ENCODE data around the gene ZNF554. TPM values are rescaled to one million over a fixed set of nuclear protein-coding genes. Genes with fewer than 3 reads are reported as not detected.

ZNF554 gene
- total and polyA plus RNA-seq, 2 experiments from 2014 or later = 4.0 to 5.5 TPM

DNA sequence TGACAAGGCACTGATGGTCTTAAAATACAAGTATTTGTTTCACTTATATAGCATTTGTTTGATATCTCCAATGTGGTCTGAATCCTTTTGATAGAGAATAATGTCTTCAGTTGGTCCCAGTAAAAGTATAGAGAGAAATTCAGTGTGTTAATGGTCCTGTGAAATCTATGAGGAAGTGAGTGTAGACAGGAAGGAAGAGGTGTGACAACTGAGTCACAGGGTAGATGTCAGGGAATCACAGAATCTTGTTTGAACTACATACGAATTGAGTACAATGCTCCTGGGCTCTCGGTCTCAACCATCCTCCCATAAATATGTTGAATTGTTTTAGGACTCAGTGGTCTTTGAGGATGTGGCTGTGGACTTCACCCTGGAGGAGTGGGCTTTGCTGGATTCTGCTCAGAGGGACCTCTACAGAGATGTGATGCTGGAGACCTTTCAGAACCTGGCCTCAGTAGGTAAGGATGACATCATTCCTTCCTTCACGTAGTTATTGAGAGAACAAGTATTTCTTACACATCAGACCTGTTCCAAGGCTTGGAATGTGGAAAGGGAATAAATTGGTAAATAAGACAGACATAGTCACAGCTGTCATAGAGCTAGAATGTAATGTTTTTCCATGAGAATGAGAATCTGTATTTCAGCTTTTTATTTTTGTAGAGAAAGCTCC, 30.7 kb downstream of the ZNF554 start:
- H3K4me2 ChIP-seq = no peak overlapping the region
- H3K27me3 ChIP-seq = no peaks in the 10 kb centered on the region
- no peak for DNase-seq (ENCODE audit: low spot score)
- H2AFZ ChIP-seq = no peak overlapping the region
- H3K27ac ChIP-seq = no peak overlapping the region
- peaks cover 49% of the 10 kb centered on the region for H3K9me3 ChIP-seq (ENCODE audit: low read depth)
- H4K20me1 ChIP-seq (ENCODE audit: insufficient read depth, poor library complexity, severe bottlenecking) = no peaks in the 10 kb centered on the region
- no peaks in the 10 kb centered on the region for H3K9me2 ChIP-seq (replicated peaks; ENCODE audit: insufficient read depth)
- WGBS (ENCODE audit: low lambda C conversion rate, missing lambda C conversion rate) = 100% methylated on average over 3 of the region's 3 CpGs
- H3K36me3 ChIP-seq (replicated peaks; ENCODE audit: insufficient read depth, low read depth) = peaks cover 25% of the 10 kb centered on the region
- H3K79me2 ChIP-seq = peaks cover 31% of the 10 kb centered on the region
- no peaks in the 10 kb centered on the region for H3K4me1 ChIP-seq (ENCODE audit: insufficient read depth)
- no peak overlapping the region for H3K4me3 ChIP-seq
- TF ChIP-seq, protein P1, sequence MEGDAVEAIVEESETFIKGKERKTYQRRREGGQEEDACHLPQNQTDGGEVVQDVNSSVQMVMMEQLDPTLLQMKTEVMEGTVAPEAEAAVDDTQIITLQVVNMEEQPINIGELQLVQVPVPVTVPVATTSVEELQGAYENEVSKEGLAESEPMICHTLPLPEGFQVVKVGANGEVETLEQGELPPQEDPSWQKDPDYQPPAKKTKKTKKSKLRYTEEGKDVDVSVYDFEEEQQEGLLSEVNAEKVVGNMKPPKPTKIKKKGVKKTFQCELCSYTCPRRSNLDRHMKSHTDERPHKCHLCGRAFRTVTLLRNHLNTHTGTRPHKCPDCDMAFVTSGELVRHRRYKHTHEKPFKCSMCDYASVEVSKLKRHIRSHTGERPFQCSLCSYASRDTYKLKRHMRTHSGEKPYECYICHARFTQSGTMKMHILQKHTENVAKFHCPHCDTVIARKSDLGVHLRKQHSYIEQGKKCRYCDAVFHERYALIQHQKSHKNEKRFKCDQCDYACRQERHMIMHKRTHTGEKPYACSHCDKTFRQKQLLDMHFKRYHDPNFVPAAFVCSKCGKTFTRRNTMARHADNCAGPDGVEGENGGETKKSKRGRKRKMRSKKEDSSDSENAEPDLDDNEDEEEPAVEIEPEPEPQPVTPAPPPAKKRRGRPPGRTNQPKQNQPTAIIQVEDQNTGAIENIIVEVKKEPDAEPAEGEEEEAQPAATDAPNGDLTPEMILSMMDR (IDR thresholded peaks at IDR 0.05; ENCODE audit: poor library complexity) = no peak
- TF ChIP-seq EZH2phosphoT487 (IDR thresholded peaks at IDR 0.05; ENCODE audit: low read depth, severe bottlenecking, unreplicated experiment) = no peak
- TF ChIP-seq EZH2 (IDR thresholded peaks at IDR 0.05; ENCODE audit: borderline replicate concordance) = no peak

DNA sequence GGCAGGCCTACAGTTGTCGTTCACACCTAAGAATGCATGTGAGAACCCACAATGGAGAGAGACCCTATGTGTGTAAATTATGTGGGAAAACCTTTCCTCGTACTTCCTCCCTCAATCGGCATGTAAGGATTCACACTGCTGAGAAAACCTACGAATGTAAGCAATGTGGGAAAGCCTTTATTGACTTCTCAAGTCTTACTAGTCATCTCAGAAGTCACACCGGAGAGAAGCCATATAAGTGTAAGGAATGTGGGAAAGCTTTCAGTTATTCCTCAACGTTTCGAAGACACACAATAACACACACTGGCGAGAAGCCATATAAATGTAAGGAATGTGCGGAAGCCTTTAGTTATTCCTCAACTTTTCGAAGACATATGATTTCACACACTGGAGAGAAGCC, 32.9 kb downstream of the ZNF554 start:
- TF ChIP-seq EZH2phosphoT487 (IDR thresholded peaks at IDR 0.05; ENCODE audit: low read depth, severe bottlenecking, unreplicated experiment) (no peak), EZH2 (IDR thresholded peaks at IDR 0.05; ENCODE audit: borderline replicate concordance) (no peak)
- TF ChIP-seq, protein P1 (IDR thresholded peaks at IDR 0.05; ENCODE audit: poor library complexity) = no peak
- WGBS (ENCODE audit: low lambda C conversion rate, missing lambda C conversion rate) = 97% methylated on average over 10 of the region's 10 CpGs
- Histone ChIP-seq H3K27ac (no peak overlapping the region), H3K4me3 (no peak overlapping the region), H3K9me2 (replicated peaks; ENCODE audit: insufficient read depth) (no peaks in the 10 kb centered on the region), H3K36me3 (replicated peaks; ENCODE audit: insufficient read depth, low read depth) (peaks cover 25% of the 10 kb centered on the region), H3K4me1 (ENCODE audit: insufficient read depth) (no peaks in the 10 kb centered on the region), H4K20me1 (ENCODE audit: insufficient read depth, poor library complexity, severe bottlenecking) (no peaks in the 10 kb centered on the region), H3K27me3 (no peaks in the 10 kb centered on the region), H2AFZ (no peak overlapping the region), H3K4me2 (no peak overlapping the region), H3K79me2 (peaks cover 11% of the 10 kb centered on the region), H3K9me3 (ENCODE audit: low read depth) (peaks cover 68% of the 10 kb centered on the region)
- DNase-seq (ENCODE audit: low spot score) = no peak

DNA sequence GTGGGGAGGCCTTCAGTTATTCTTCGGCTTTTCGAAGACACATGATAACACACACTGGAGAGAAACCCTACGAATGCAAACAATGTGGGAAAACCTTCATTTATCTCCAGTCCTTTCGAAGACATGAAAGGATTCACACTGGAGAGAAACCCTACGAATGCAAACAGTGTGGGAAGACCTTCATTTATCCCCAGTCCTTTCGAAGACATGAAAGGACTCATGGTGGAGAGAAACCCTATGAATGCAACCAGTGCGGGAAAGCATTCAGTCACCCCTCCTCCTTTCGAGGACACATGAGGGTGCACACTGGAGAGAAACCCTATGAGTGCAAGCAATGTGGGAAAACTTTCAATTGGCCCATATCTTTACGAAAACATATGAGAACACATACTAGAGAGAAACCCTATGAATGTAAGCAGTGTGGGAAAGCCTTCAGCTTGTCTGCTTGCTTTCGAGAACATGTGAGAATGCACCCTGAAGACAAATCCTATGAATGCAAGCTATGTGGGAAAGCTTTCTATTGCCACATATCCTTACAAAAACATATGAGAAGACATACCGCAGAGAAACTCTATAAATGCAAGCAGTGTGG, 33.4 kb downstream of the ZNF554 start:
- H3K27me3 ChIP-seq = no peaks in the 10 kb centered on the region
- H3K4me1 ChIP-seq (ENCODE audit: insufficient read depth) = no peaks in the 10 kb centered on the region
- 99% methylated on average over 11 of the region's 11 CpGs for WGBS (ENCODE audit: low lambda C conversion rate, missing lambda C conversion rate)
- H3K4me3 ChIP-seq = no peak overlapping the region
- no peaks in the 10 kb centered on the region for H4K20me1 ChIP-seq (ENCODE audit: insufficient read depth, poor library complexity, severe bottlenecking)
- TF ChIP-seq, protein P1 (IDR thresholded peaks at IDR 0.05; ENCODE audit: poor library complexity) = no peak
- no peak for TF ChIP-seq EZH2 (IDR thresholded peaks at IDR 0.05; ENCODE audit: borderline replicate concordance)
- no peak for TF ChIP-seq EZH2phosphoT487 (IDR thresholded peaks at IDR 0.05; ENCODE audit: low read depth, severe bottlenecking, unreplicated experiment)
- H3K27ac ChIP-seq = no peak overlapping the region
- peaks cover 68% of the 10 kb centered on the region for H3K9me3 ChIP-seq (ENCODE audit: low read depth)
- no peak for DNase-seq (ENCODE audit: low spot score)
- H3K79me2 ChIP-seq = peaks cover 6% of the 10 kb centered on the region
- H3K9me2 ChIP-seq (replicated peaks; ENCODE audit: insufficient read depth) = no peaks in the 10 kb centered on the region
- H3K4me2 ChIP-seq = no peak overlapping the region
- H3K36me3 ChIP-seq (replicated peaks; ENCODE audit: insufficient read depth, low read depth) = peaks cover 25% of the 10 kb centered on the region
- no peak overlapping the region for H2AFZ ChIP-seq

All from hepatocyte (in vitro differentiated cells).